AG10803 (cell line): ENCODE data around the gene CHKA.

ENCODE experiments used
- DNase-seq: peaks from one replicate; pipeline ENCODE4 v3.0.0; 2010; ENCODE audit warnings: low read depth
- H3K4me3 ChIP-seq: 2 replicates; pipeline ENCODE4 v1.5.1; 2011; ENCODE audit warnings: mild to moderate bottlenecking, low read length, control low read depth
- TF ChIP-seq, protein P1 (sequence below): conservative IDR thresholded peaks from 2 replicates; pipeline ENCODE4 v1.5.1; 2011; ENCODE audit warnings: mild to moderate bottlenecking, low read length, control low read depth, inconsistent platforms

The CHKA gene

GRCh38 chr11:68016161-68016903, 104.9 kb downstream of the CHKA start:
- H3K4me3 ChIP-seq, result no peak overlapping the region
- DNase-seq, result no peak
- TF ChIP-seq, protein P1, sequence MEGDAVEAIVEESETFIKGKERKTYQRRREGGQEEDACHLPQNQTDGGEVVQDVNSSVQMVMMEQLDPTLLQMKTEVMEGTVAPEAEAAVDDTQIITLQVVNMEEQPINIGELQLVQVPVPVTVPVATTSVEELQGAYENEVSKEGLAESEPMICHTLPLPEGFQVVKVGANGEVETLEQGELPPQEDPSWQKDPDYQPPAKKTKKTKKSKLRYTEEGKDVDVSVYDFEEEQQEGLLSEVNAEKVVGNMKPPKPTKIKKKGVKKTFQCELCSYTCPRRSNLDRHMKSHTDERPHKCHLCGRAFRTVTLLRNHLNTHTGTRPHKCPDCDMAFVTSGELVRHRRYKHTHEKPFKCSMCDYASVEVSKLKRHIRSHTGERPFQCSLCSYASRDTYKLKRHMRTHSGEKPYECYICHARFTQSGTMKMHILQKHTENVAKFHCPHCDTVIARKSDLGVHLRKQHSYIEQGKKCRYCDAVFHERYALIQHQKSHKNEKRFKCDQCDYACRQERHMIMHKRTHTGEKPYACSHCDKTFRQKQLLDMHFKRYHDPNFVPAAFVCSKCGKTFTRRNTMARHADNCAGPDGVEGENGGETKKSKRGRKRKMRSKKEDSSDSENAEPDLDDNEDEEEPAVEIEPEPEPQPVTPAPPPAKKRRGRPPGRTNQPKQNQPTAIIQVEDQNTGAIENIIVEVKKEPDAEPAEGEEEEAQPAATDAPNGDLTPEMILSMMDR, result no peak

GRCh38 chr11:68015467-68015866, 105.7 kb downstream of the CHKA start:
- H3K4me3 ChIP-seq, result no peak overlapping the region
- TF ChIP-seq, protein P1, result no peak

DNA sequence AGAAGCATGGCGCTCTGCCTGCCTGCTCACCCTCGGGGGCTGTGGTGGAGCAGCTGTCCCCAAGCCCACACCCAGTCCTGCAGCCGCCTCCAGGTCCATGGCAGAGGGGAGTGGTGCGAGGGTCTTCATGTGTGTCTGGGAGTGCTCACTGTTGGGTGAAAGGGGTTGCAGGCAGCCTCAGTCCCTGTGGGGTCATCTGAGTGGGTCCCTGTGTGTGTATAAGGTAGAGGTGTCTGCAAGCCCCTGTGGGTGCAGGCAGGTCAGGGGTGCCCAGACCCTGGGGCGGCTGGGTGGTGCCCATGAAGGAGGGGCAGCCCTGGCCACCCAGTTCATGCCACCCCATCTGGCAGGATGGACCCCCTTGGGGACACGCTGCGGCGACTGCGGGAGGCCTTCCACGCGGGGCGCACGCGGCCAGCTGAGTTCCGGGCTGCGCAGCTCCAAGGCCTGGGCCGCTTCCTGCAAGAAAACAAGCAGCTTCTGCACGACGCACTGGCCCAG, 106.2 kb downstream of the CHKA start:
- TF ChIP-seq, protein P1, result no peak
- no peak overlapping the region for H3K4me3 ChIP-seq
- no peak for DNase-seq

More at GRCh38 chr11:68015467-68015866, 105.7 kb downstream of the CHKA start:
- no peak for DNase-seq

DNA sequence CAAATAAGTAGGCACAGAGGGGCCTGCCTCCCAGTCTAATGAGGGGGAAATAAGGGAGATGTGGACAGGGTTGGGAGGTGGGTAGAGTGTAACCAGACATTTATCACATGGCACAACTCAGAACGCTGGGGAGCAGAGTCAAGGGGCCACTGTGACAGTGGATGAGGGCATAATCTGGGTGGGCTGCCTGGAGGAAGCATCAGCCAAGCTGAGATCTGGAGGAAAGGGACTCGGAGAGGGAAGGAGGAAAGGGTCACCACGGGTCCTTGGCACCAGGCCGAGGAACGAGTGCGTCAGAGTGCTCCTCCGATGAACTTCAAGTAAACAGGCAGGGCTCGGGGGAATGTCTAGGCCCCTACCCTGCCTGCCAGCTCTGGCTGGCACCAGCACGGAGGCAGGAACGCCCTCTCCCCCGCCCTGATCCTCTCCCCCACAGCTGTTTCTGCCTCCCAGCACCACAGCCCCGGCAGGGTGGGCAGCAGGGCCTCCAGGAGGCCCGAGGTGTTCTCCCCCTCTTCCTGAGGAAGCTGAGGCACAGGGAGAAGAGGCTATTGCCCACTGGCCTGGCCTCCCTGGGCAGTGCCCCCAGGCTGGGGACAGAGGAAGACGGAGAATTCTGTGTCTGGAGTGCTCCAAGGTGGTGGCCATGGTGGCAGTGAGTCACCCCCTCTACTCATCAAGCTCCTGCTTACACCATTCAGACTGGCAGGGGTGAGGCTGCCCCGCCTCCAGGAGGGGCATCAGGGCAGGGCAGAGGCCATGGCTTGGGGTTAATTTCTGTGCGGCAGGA, 106.8 kb downstream of the CHKA start:
- TF ChIP-seq, protein P1, result no peak
- DNase-seq, result peak; percentile 75
- peak overlapping the region; percentile 7; the same call in 1 of the 2 replicates for H3K4me3 ChIP-seq

DNA sequence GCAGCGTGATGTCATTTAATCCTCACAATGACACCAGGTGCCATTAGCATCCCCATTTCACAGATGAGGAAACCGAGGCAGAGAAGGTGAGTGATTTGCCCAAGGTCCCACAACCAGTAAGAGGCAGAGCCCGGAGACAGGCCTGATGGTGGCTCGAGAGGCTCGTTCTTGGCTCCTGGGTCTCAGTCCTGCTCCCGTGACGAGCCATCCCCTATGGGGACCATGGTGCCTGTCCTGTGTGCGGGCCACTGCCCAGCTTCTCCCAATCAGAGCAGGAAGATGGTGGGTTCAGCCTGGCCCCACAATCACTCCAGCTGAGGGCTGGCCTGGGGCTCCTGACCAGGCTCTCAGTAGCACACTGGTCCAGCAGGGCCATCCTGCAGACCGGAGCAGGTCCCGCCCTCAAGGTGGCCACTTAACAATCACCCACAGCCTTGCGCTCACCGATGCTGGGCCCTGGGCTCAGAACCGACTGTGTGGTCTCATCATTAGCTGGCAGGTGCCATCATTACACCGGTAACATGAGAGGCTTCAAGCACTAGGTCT, 107.5 kb downstream of the CHKA start:
- TF ChIP-seq, protein P1, result no peak

GRCh38 chr11:68012843-68013610, 108.2 kb downstream of the CHKA start:
- DNase-seq, result peak; percentile 98
- no peak overlapping the region for H3K4me3 ChIP-seq
- TF ChIP-seq, protein P1, result no peak

More for the DNA sequence above, 107.5 kb downstream of the CHKA start:
- no peak overlapping the region for H3K4me3 ChIP-seq
- no peak for DNase-seq
